ENCODE data around the gene DPYSL4. TPM values are rescaled to one million over a fixed set of nuclear protein-coding genes. Genes with fewer than 3 reads are reported as not detected.

DPYSL4 gene
- polyA plus RNA-seq, 10 donors: 1.6 to 4.9 (median 3.5) TPM

DNA sequence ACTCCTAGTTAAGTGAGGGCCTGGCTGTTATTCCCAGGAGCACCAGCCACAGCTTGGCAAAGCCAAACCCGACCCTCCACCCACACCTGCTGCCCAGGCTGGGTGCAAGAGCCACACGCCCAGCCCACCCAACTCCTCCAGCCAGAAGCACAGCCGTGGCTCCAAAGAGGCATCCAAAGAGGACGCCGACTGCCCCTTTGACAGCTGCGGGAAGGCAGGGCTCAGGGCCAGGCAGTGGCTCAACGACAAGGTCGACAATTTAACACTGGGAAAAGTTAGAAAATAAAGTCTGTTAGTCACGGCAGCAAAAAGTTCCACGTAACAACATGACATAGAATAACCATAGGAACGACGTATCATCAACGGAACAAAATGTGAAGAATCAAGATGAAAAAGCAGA, 54.3 kb downstream of the DPYSL4 start:
- peak in 1 of 3 donors; percentile 49 for DNase-seq

DNA sequence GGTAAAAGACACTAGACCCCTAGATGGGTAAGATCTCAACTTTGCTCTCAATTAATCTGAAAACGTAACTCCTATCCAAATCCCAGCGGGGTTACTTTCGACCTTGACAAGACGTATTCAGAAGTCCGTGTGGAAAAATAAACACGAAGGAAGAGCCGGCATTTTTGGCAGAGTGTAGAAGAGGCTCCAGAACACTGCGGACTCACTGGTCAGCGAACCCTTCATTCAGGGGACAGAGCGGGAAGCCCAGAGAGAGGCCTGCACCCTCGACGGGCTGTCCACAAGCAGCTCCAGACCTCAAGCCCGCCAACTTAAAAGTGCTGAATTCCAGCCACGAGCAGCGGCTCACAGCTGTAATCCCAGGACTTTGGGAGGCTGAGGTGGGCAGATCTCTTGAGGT, 54.7 kb downstream of the DPYSL4 start:
- no peak for DNase-seq

DNA sequence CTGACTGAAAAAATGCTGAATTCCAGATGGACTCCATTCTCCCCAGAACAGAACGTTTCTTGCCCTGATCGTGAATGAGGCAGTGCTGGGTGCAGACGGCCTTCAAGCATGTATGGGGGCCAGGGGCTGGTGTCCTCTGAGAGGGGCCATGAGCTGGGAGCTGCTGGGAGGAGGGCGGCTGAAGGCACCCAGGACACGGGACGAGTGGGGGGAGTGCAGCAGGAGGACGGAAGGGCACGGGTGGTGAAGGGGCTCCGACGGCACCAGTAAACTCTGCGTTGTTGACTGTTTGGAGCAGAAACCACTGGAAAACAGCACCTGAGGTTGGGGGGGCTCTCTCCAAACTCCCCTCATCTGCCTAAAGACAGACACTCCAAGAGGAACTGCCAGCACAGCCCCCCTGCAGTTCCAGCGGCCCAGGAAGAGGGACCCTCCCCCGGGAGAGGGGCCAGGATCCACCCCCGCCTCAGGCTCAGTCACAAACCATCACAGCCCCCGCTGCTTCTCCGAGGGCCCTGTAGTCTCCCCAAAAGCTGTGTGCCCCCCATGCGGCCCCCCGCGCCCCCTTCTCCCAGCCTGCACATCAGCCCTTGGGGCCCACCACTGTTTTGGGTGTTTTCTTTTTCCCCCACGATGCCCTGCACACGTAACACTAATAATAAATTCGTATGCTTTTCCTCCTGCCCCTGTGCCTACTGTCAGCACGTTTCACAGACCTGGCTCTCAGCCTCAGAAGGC, 55.5 kb downstream of the DPYSL4 start:
- DNase-seq: no peak

DNA sequence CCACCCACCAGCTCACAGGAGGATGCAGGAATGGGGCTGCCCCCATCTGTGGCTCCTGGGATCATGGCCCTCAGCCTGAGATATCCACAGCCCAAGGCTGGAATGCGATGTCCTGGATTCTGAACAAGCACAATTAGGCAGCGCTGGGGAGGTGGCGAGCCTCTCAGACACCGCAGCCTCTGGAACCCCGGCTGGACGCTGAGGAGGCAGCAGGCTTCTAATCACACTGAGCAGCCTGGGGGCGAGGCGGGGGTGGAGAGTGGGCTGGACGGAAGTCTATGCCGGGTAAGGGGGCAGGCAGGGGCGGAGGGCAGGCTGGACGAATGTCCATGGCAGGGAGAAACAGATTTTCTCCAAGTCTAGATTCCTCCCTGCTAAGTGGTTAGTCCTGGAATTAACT, 56.4 kb downstream of the DPYSL4 start:
- peak in 1 of 3 donors; percentile 20 for DNase-seq

DNA sequence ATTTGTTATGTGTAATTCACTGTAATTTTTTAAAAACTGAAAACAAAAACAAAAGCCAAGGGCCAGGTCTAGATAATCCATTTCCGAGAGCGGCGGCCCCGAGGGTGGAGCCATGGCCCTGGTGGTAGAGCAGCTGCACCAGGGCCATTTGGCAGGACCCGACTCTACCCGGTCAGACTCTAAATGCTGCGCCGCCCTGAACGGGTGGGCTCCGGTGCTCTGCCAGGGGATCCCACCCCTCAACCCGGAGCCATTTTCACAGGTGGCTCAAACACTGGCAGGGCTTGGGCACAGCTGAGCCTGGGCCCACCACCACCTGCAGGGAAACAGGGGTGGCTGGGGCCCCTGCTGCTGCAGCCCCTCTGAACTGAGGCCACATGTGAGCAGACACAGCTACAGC, 56.9 kb downstream of the DPYSL4 start:
- peak in 1 of 3 donors; percentile 58 for DNase-seq

DNA sequence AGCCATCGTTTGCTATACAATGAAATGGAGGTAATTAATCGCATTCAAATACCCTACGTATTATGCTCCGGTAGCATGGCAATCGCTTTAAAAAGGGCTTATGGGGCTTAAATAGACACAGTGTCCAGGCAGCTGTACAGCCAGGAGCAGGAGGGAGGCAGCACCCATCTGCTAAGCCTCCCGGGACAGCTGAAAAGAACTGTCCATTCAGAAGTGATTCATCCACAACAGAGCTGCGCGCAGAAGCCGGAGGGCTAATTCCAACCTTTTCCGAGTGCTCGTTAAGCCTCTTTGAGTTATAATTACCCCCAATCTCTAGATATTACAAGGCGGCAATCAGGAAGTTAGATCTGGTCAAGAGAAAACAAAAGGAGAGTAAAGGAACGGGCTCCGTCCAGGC, 58.3 kb downstream of the DPYSL4 start:
- no peak for DNase-seq

DNA sequence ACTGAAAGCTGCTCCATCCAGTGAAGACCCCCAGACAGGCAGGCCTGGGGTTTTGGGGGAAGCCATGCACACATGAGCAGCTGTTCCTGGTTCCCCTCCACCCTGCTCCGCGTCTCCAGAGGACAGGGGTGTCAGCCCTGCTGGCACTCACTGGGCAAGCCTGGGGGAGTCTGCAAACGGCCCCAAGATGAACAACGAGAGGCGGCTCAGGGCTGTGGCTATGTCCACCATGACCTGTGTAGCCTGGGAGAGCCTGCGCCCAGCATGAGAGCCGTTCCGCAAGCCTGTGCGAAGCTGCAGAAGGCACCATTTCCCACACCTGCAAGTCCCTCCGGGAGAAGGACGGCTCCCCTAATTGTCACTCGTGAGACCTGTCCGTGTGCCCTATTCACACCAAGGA, 59.5 kb downstream of the DPYSL4 start:
- no peak for DNase-seq

DNA sequence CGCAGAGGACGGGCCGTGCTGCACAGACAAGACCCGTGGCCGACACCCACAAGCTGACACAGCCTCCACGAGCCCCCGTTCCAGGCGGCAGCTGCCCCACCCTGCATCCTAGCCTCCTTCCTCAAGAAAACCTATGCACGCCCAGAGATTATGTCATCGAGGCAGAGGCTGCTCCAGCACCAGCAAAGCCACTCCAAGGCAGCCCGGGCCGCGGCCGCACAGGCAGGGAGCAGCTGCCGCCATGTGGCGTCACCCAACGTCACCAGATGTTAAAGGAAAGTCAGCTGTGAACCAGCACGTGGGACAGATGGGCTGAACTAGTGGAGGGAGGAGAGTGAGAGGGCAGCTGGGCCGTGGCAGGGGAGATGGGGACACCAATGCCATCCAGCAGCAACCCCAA, 61.2 kb downstream of the DPYSL4 start:
- DNase-seq: peak in 2 of 3 donors; percentile 49 to 67

DNA sequence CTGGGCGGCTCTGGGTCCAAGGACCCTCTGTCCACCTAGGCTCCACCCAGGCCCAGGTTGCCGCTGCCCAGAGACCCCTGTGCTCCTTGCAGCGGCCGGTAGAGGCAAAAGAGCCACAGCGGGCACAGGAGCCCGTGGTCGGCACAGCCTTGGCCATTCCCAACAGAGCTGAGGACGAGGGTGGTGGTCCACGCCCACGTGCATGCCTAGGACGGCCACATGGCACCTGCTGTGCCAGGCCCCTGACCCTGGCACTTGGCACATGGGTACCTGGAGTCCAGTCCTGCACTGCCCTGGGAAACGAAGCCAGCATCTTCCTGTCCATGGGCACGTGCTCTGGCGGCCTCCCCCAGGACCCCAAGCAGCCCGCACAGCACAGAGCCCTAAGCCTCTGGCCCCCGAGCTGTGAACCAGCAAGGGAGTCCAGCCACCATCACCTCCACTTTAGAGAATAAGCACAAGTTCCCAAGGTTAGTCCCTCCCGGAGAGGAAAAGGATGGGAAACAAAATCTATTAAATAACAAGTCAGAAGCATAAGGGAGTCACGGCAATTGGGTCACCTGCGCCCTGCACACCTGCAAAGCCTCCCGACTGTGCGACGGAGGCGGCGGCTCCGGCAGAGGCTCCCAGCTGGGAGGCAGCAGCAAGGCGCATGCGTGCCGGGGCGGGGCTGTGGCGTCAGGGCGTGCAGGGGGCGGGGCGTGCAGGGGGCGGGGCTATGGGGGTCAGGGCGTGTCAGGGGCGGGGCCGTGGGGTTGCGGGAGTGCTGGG, 61.9 kb downstream of the DPYSL4 start:
- DNase-seq: no peak

DNA sequence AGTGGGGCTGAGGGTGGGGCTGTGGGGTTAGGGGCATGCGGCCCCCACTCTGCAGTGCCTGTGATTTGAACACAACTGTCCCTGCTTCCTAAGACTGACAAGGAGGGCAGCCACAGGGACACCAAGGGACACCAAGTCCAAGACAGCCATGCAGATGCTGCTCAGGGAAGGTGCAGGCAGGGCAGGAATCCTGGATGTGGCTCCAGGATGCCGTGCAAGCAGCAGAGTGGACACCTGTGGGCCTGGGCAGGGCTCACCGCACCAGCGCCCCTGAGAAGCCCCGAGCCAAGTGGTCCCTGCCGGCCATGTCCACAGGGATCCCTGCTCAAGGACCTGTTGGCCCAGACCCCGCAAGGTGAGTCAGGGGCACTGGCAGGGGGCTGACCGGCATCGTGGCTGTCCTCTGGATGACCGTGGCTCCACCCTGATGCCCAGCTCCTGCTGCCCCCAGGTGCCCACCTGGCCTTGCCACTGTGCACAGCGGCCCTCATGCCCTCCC, 62.5 kb downstream of the DPYSL4 start:
- no peak for DNase-seq

DNA sequence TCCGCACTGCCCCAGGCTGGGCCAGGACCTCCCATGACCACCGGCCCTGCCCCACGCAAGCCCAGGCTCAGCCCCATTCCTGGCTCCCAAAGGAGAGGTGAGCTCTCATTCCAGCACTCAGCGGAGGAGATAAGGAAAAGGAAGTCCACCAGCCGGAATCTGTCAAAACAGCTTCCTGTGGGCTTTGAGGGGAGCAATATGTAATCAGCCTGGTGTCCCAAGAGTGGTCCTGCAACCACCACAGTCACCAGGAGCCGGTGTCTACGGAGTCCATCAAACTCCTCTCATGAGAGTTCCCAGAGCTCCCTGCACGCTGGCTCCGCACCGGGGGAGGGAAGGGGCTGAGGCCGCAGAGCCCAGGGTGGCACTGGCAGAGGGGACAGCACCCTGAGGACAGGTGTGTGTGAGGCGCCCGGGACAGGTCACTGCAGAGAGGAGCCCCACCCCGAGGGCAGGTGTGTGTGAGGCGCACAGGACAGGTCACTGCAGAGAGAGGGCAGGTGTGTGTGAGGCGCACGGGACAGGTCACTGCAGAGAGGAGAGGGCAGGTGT, 63.2 kb downstream of the DPYSL4 start:
- DNase-seq: no peak

DNA sequence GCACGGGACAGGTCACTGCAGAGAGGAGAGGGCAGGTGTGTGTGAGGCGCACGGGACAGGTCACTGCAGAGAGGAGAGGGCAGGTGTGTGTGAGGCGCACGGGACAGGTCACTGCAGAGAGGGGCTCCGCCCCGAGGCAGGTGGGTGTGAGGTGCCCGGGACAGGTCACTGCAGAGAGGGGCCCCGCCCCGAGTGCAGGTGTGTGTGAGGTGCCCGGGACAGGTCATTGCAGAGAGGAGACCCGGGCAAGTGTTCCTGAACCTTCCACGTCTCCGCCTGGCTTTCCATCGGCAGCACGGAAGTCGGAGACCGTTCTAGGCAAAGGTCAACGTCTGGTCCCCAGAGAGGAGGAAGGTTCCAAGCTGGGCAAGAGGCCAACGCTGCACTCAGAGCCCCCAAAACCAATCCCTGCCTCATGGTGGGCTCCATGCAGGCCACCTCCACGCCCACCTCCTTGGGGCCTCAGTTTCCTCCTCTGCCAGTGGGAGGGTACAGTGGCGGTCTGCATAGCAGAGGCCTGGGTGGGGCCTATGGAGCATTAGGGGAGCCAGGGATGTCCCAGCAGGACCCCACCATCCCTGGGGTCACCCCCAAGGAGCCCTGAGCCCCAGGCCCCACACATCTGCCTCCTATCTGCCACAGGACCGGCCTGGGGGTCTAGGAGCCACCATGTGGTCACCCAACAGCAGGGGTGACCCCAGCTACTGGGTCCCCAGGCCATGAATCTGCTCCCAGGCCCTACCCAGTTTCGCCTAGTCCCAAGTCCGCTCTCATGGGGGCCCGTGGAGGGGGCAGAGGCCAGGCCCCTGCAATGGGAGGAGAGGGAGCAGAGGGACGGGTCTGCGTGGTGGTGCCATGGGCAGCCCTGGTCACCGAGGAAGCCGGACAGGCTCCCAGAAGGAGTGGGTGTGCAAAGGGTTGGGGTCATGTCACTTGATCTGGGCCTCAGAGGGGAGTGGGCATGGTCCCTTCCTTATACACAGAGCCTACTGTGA, 64.0 kb downstream of the DPYSL4 start:
- no peak for DNase-seq

DNA sequence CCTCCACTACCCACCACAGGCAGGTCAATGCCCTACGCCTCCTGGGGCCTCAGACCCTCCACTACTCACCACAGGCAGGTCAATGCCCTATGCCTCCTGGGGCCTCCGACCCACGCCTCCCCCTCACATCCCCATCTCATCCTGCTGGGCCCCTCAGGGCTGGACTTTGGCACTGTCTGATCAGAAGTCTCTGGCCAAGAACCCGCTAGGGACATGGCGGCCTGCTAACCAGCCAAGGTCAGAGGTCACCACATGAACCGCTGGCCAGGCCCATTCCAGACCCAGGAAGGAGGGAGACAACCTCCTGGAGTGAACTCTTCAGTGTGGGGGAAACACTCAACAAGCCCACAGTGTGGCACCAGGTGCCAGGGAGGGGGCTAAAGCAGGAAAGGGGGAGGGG, 65.2 kb downstream of the DPYSL4 start:
- DNase-seq: no peak

DNA sequence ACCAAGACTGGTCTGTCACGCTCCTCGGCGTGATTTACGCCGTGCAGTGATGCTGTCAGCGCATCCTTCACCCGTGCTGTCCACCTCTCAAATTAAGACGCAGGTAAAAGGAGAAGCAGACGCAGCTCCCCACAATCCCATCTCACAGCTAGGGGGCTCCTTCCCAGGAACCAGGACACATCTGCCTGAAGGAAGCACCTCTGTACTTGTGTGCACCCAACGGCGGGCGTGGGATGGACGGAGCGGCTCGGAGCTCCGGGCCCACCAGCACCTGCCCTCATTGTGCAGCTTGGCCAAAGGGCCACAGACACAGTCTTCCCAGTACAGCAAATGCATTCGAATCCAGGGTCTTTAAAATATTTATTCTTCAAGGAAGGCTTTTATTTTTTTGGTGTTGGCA, 65.7 kb downstream of the DPYSL4 start:
- no peak for DNase-seq

DNA sequence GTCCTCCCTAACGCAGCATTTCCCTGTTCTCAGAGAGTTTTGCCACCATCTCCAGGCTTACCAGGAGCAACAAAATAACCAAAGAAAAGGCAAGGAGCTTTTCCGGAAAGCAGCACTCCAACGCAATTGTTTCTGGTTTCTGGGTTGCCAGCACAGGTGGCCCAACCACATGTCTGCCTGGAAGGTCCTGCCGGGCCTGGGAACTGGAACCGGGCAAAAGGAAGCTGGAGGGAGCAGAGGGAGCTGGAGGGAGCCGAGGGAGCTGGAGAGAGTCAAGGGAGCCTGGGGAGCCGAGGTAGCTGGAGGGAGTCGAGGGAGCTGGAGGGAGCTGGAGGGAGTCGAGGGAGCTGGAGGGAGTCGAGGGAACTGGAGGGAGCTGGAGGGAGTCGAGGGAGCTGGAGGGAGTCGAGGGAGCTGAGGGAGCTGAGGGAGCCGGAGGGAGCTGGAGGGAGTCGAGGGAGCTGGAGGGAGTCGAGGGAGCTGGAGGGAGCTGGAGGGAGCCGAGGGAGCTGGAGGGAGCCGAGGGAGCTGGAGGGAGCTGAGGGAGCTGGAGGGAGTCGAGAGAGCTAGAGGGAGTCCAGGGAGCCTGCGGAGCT, 66.4 kb downstream of the DPYSL4 start:
- no peak for DNase-seq

DNA sequence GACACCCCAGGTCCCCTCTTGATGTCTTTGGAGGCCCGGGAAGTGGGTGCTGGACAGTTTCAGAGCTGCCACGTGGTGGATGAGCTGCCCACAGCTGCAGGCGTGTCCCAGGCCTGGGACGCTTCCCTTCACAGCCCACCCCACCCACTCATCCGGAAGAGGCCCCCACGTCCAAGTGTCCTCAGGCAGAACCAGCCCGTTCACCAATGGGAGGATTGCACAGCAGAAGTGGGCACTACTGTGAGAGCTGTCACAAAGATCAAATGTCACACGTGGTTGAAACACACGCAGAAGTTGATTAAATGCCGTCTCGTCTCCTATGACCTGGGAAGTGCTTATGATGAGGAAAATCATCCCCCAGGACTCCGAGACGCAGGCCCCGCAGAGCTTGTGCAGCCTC, 68.1 kb downstream of the DPYSL4 start:
- DNase-seq: no peak

Other genes starting within 250 kb of the DPYSL4 start
- gene BNIP3, start 205.0 kb upstream of the DPYSL4 start, polyA plus RNA-seq (ENCODE audit: insufficient read length in 10 of 10): 10 to 100 TPM; 40.3 to 55.2 (median 44.5) TPM
- gene JAKMIP3, start 121.0 kb upstream of the DPYSL4 start, polyA plus RNA-seq (ENCODE audit: insufficient read length in 10 of 10): 1 to 10 TPM in 1 of 10 donors, under 1 TPM in 9; 0.39 to 1.0 (median 0.55) TPM
- 10 to 100 TPM in 5 of 10 donors, 1 to 10 TPM in 5; 8.0 to 13.1 (median 10.4) TPM for gene STK32C, start 121.0 kb downstream of the DPYSL4 start, polyA plus RNA-seq (ENCODE audit: insufficient read length in 10 of 10)
- gene LRRC27, start 145.2 kb downstream of the DPYSL4 start, polyA plus RNA-seq (ENCODE audit: insufficient read length in 10 of 10): 10 to 100 TPM in 1 of 10 donors, 1 to 10 TPM in 9; 5.5 to 10.1 (median 8.6) TPM
- 10 to 100 TPM in 2 of 10 donors, 1 to 10 TPM in 8; 5.1 to 10.6 (median 7.7) TPM for gene PWWP2B, start 210.3 kb downstream of the DPYSL4 start, polyA plus RNA-seq (ENCODE audit: insufficient read length in 10 of 10)

All from muscle of back (tissue), 11 donors.